ENCODE data around the gene TRIM46. TPM values are rescaled to one million over a fixed set of nuclear protein-coding genes. Genes with fewer than 3 reads are reported as not detected.
A peak's percentile ranks its signal among the peaks of the same experiment; 100 is the strongest.

TRIM46 gene
- total and polyA plus RNA-seq, 2 experiments from 2014 or later = 8.1 to 15.4 TPM

- Histone ChIP-seq H3K27me3 (ENCODE audit: insufficient read depth) (peaks cover 12% of the 10 kb centered on the region; the same call in 1 of the 2 replicates), H3K4me1 (ENCODE audit: insufficient read depth) (peaks cover 21% of the 10 kb centered on the region), H3K9me2 (ENCODE audit: insufficient read depth) (no peaks in the 10 kb centered on the region), H2AFZ (peak within 1 kb of the TSS; percentile 91), H3F3A (replicated peaks; ENCODE audit: low read depth) (peaks cover 28% of the 10 kb centered on the region), H3K4me3 (peak within 1 kb of the TSS; percentile 82), H3K4me2 (peak within 1 kb of the TSS; percentile 95), H3K27ac (ENCODE audit: low read depth) (peak within 1 kb of the TSS; percentile 95), H3K79me2 (replicated peaks; ENCODE audit: insufficient read depth) (peaks cover 22% of the 10 kb centered on the region), H4K20me1 (replicated peaks; ENCODE audit: insufficient read depth) (peaks cover 13% of the 10 kb centered on the region), H3K36me3 (ENCODE audit: insufficient read depth) (no peaks in the 10 kb centered on the region)
- Mint-ChIP-seq H3K4me1 (peaks cover 20% of the 10 kb centered on the region), H3K27me3 (ENCODE audit: insufficient read depth, low read depth, poor library complexity) (peaks cover 23% of the 10 kb centered on the region), H3K27ac (peak within 1 kb of the TSS; percentile 99), H3K4me3 (peak within 1 kb of the TSS; percentile 94), H3K9me3 (no peaks in the 10 kb centered on the region), H3K36me3 (ENCODE audit: low read depth) (peaks cover 24% of the 10 kb centered on the region)
- TF ChIP-seq STAT1 (IDR thresholded peaks at IDR 0.05; ENCODE audit: unreplicated experiment) = no peak
- no peak for TF ChIP-seq ZNF114 (CRISPR knock-in tag; IDR thresholded peaks at IDR 0.05)
- peak; percentile 11; the same call in 1 of the 2 replicates for TF ChIP-seq CREB1 (CRISPR knock-in tag; IDR thresholded peaks at IDR 0.05; ENCODE audit: low read depth)
- peak; percentile 3 for TF ChIP-seq REST (IDR thresholded peaks at IDR 0.05; ENCODE audit: unreplicated experiment)
- TF ChIP-seq POLR2AphosphoS5 (IDR thresholded peaks at IDR 0.05; ENCODE audit: low read depth) = peak; percentile 92
- TF ChIP-seq EZH2 (IDR thresholded peaks at IDR 0.05; ENCODE audit: low read depth, unreplicated experiment) = no peak
- DNase-seq (ENCODE audit: low spot score) = peak; percentile 96
- ATAC-seq = peak; percentile 83
Measured at GRCh38 chr1:155135415-155136028, 38.1 kb upstream of the TRIM46 start, which contains the start of gene SLC50A1. TSS of gene SLC50A1 (plus strand) at chr1:155135852. CDS start at chr1:155135912, 60 bp downstream.

GRCh38 chr1:155136748-155137147 lies 36.9 kb upstream of the TRIM46 start:
- peaks cover 22% of the 10 kb centered on the region for H3K79me2 ChIP-seq (replicated peaks; ENCODE audit: insufficient read depth)
- H3K27ac Mint-ChIP-seq = no peak overlapping the region; the same call in 1 of the 2 replicates
- H3K9me3 Mint-ChIP-seq = no peaks in the 10 kb centered on the region
- DNase-seq (ENCODE audit: low spot score) = peak; percentile 25
- peaks cover 16% of the 10 kb centered on the region for H3K4me1 ChIP-seq (ENCODE audit: insufficient read depth)
- H3K4me3 ChIP-seq = peak overlapping the region; percentile 82
- H4K20me1 ChIP-seq (replicated peaks; ENCODE audit: insufficient read depth) = peaks cover 13% of the 10 kb centered on the region
- 0 out of 2 replicates have a peak overlapping the region, but pooled peaks have one; percentile 88 for H2AFZ ChIP-seq
- H3K36me3 ChIP-seq (ENCODE audit: insufficient read depth) = no peaks in the 10 kb centered on the region
- H3K4me1 Mint-ChIP-seq = peaks cover 13% of the 10 kb centered on the region
- H3K4me3 Mint-ChIP-seq = peak overlapping the region; percentile 94
- ATAC-seq = no peak
- peak overlapping the region; percentile 95 for H3K4me2 ChIP-seq
- peak overlapping the region; percentile 95; the same call in 1 of the 2 replicates for H3K27ac ChIP-seq (ENCODE audit: low read depth)
- H3K36me3 Mint-ChIP-seq (ENCODE audit: low read depth) = peaks cover 19% of the 10 kb centered on the region
- peaks cover 5% of the 10 kb centered on the region for H3K27me3 ChIP-seq (ENCODE audit: insufficient read depth)
- TF ChIP-seq NANOG (IDR thresholded peaks at IDR 0.05; ENCODE audit: borderline replicate concordance) (no peak), ZNF331 (CRISPR knock-in tag; IDR thresholded peaks at IDR 0.05; ENCODE audit: low read depth) (no peak), STAT1 (IDR thresholded peaks at IDR 0.05; ENCODE audit: unreplicated experiment) (no peak), CTCF (conservative IDR thresholded peaks at IDR 0.05; ENCODE audit: low read depth in 2 of 2) (no peak), ZNF114 (CRISPR knock-in tag; IDR thresholded peaks at IDR 0.05) (no peak)
- peaks cover 17% of the 10 kb centered on the region for H3K27me3 Mint-ChIP-seq (ENCODE audit: insufficient read depth, low read depth, poor library complexity)
- peaks cover 28% of the 10 kb centered on the region for H3F3A ChIP-seq (replicated peaks; ENCODE audit: low read depth)
- no peaks in the 10 kb centered on the region for H3K9me2 ChIP-seq (ENCODE audit: insufficient read depth)

Measured in GM23338 (cell line).